WTC11 (cell line): ENCODE measurements around the gene ZNF654.

ENCODE experiments used
- CTCF ChIP-seq: fragments of 200-600 bp; IDR thresholded peaks from 2 replicates; pipeline ENCODE4 v1.8.0; 2022; ENCODE audit warnings: antibody characterized with exemption
- ETV6 ChIP-seq: sonication (generic); formaldehyde crosslinking; IDR thresholded peaks from 2 replicates; pipeline ENCODE4 v1.8.1; 2022; ENCODE audit warnings: mild to moderate bottlenecking, missing genetic modification reagents
- FOXK1 ChIP-seq: sonication (generic); formaldehyde crosslinking; IDR thresholded peaks from 2 replicates; pipeline ENCODE4 v1.8.0; 2022; ENCODE audit warnings: mild to moderate bottlenecking, moderate library complexity, missing genetic modification reagents
- IRF1 ChIP-seq: sonication (generic); formaldehyde crosslinking; IDR thresholded peaks from 2 replicates; pipeline ENCODE4 v1.8.0; 2023; ENCODE audit warnings: missing genetic modification reagents
- MAX ChIP-seq: sonication (generic); formaldehyde crosslinking; IDR thresholded peaks from 2 replicates; pipeline ENCODE4 v1.8.0; 2022; ENCODE audit warnings: mild to moderate bottlenecking, missing genetic modification reagents
- MYBL2 ChIP-seq: sonication (generic); formaldehyde crosslinking; IDR thresholded peaks from 2 replicates; pipeline ENCODE4 v1.8.1; 2023; ENCODE audit warnings: mild to moderate bottlenecking, moderate library complexity, missing genetic modification reagents
- NFE2L1 ChIP-seq: sonication (generic); formaldehyde crosslinking; IDR thresholded peaks from 2 replicates; pipeline ENCODE4 v1.8.1; 2023; ENCODE audit warnings: missing genetic modification reagents
- NR1H2 ChIP-seq: sonication (generic); formaldehyde crosslinking; IDR thresholded peaks from 2 replicates; pipeline ENCODE4 v1.9.0; 2021; ENCODE audit warnings: mild to moderate bottlenecking, moderate library complexity, missing genetic modification reagents
- ZNF281 ChIP-seq: sonication (generic); formaldehyde crosslinking; IDR thresholded peaks from 2 replicates; pipeline ENCODE4 v1.8.0; 2023; ENCODE audit warnings: mild to moderate bottlenecking, missing genetic modification reagents
- ZSCAN18 ChIP-seq: fragments of 250-450 bp; sonication (Bioruptor Pico); IDR thresholded peaks from 2 replicates; pipeline ENCODE4 v2.1.2; 2022; ENCODE audit warnings: mild to moderate bottlenecking, moderate library complexity

- TF ChIP-seq CTCF (no peak), FOXK1 (CRISPR knock-in tag) (no peak), NFE2L1 (CRISPR knock-in tag) (no peak), NR1H2 (CRISPR knock-in tag) (no peak), ZSCAN18 (CRISPR knock-in tag) (no peak), ZNF281 (CRISPR knock-in tag) (no peak), MAX (CRISPR knock-in tag) (no peak), MYBL2 (CRISPR knock-in tag) (no peak), IRF1 (CRISPR knock-in tag) (no peak), ETV6 (CRISPR knock-in tag) (no peak)
Observed at GRCh38 chr3:88147261-88147660, 88.2 kb downstream of the ZNF654 start.
